C4-2B (cell line): ENCODE results near the gene CEACAM18.

Experiments
- ZFX ChIP-seq: fragments of 450-650 bp; IDR thresholded peaks from 2 replicates; pipeline ENCODE4 v1.6.1; 2017
- TF ChIP-seq, protein P1 (sequence below): fragments of 450-650 bp; conservative IDR thresholded peaks from 2 replicates; pipeline ENCODE4 v1.5.1; 2017; ENCODE audit warnings: mild to moderate bottlenecking

DNA sequence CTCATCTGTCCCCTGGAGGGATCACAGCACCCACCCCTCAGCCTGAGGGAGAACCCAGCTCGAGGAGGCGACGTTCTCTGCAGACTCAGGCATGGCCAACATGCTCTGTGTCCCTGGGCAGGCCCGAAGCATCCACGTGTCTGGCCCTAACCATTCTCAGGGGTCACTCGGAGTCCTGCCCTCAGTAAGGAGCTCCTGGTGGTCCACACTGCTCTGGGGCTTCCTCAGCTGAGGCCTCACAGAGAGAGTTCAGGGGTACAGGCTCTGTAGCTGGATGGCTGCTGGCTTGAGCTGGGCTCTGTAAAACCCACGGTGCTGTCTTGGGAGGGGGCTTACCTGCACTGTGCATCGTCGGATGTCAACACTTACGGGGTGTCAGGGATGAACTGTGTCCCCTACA is 15.7 kb upstream of the CEACAM18 start:
- TF ChIP-seq, protein P1, sequence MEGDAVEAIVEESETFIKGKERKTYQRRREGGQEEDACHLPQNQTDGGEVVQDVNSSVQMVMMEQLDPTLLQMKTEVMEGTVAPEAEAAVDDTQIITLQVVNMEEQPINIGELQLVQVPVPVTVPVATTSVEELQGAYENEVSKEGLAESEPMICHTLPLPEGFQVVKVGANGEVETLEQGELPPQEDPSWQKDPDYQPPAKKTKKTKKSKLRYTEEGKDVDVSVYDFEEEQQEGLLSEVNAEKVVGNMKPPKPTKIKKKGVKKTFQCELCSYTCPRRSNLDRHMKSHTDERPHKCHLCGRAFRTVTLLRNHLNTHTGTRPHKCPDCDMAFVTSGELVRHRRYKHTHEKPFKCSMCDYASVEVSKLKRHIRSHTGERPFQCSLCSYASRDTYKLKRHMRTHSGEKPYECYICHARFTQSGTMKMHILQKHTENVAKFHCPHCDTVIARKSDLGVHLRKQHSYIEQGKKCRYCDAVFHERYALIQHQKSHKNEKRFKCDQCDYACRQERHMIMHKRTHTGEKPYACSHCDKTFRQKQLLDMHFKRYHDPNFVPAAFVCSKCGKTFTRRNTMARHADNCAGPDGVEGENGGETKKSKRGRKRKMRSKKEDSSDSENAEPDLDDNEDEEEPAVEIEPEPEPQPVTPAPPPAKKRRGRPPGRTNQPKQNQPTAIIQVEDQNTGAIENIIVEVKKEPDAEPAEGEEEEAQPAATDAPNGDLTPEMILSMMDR = no peak
- no peak for TF ChIP-seq ZFX
